ENCODE data around the gene COL6A5.
"Not testable (repeated sequence)": the region's sequence is repeated elsewhere in the genome, so short reads cannot be mapped to it uniquely, and the experiment has no call there.

COL6A5 gene

GRCh38 chr3:130389743-130390478, 44.4 kb downstream of the COL6A5 start:
- DNase-seq (ENCODE audit: low spot score), result no peak

DNA sequence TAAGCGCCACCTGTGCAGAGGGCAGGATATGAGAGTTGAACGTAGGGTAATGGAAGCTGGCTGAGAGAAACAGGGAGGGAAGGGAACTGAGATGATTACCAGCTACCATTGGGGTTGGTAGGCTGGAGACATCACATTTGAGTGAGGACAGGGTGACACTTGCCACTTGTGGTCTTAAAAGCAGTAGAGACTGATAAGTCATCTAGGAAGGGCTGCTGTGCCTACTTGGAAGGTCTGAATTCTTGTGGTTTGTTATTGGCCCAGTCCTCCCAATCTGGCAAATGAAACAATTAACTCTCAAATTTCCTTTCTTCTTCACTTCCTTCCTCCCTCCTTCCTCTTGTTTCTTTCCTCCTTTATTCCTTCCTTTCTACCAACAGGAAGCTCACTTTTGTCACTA, 46.8 kb downstream of the COL6A5 start:
- no peak for DNase-seq (ENCODE audit: low spot score)

DNA sequence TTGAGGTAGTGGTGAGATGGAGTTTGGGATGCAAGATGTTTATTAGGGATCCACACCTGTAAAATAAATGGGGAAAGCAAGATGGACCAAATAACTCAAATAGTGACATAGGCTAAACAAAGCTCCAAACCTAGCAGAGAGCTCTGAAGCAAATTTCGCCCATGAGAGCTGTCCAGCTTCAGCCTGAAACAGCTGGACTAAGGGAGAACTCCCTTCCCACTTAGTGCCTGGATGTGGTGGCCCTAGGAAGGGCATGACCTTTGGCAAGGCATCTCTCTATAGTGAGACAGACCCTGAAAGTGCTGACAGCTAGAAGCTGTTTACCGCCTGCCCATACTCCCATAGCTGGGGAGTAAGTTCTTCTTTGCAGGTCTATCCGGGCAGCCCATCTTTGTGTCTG, 48.1 kb downstream of the COL6A5 start:
- DNase-seq (ENCODE audit: low spot score), result no peak

DNA sequence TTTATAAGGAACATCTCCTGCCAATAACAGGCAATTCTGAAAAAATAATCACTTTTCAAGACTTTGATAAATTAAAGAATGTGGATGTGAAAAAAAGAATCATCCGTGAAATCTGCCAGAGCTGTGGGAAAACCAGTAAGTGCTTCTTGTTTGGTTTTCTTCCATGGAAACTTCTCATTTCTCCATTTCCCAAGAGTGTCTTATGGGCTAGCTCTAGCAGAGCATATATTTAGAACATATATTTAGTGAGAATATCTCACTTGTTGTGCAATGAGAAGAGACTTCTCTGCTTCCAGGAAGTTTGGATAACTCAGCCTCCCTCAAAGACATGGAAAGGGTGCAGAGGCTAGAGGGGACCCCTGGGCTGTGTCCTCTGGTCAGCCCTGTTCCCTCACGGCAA, 49.9 kb downstream of the COL6A5 start:
- DNase-seq (ENCODE audit: low spot score), result no peak

GRCh38 chr3:130395916-130396315, 50.4 kb downstream of the COL6A5 start:
- DNase-seq (ENCODE audit: low spot score), result no peak

- DNase-seq (ENCODE audit: low spot score), result no peak
Observed at GRCh38 chr3:130404401-130404800, 58.9 kb downstream of the COL6A5 start.

- DNase-seq (ENCODE audit: low spot score), result no peak
Observed at GRCh38 chr3:130405956-130406355, 60.5 kb downstream of the COL6A5 start.

DNA sequence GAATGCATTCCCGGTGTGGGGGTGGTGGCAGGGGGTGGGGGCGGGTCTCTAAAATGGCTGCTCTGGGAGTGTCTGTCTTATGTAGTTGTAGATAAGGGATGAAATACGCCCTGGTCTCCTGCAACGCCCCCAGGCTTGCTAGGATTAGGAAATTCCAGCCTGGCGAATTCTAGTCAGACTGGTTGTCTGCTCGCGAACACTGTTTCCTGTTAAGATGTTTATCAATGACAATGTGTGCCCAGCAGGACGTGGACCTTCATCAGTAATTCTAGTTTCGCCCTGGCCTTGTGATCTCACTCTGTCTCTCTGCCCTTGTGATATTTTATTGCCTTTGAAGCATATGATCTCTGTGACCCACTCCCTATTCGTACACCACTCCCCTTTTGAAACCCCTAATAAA, 62.8 kb downstream of the COL6A5 start:
- not testable (repeated sequence) for DNase-seq (ENCODE audit: low spot score)

DNA sequence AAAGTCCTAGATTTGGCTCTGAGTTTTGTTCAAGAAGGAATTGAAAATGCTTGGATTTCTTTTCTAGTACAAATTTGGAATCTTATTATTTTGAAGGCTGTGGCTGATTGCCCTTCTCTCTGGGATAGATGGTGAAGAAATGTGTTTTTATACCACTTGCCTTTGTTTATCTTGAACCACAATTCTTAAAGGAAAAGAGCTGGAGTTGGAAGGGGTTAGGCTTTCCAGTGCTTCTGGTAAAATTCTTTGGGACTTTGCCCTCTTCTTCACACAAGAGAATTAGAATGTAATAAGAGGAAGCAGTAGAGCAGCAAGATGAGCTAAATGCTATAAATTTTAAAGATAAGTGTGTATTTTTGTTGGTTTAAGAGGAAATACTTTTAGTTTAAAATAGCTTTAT, 65.8 kb downstream of the COL6A5 start:
- DNase-seq (ENCODE audit: low spot score), result no peak

DNA sequence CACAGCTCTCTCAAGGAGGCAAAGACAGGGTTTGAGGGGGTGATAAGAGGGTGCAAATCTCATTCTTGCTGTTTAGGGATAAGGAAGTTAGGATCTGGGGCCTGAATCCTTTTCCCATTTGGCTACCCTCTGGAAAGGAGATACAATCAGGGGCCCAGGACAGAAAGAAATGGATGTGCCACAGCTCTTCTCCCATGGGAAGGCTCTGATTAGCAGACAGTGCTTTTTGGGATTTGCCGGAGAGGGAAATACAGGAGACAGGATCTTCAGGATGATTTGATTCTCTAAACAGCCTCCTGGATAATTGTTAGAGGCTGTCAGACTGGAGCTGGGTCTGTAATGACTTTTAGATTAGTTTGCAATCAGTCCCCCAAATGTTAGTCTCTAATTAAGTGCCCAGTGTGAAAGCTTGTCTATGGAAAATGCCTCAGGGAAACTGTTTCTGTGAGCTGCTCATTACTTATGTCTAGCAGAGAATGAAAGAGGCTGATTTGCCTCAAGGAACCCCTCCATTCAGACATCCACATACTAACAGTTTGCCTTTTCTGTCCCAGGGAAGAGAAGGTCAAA, 67.6 kb downstream of the COL6A5 start:
- DNase-seq (ENCODE audit: low spot score), result no peak

DNA sequence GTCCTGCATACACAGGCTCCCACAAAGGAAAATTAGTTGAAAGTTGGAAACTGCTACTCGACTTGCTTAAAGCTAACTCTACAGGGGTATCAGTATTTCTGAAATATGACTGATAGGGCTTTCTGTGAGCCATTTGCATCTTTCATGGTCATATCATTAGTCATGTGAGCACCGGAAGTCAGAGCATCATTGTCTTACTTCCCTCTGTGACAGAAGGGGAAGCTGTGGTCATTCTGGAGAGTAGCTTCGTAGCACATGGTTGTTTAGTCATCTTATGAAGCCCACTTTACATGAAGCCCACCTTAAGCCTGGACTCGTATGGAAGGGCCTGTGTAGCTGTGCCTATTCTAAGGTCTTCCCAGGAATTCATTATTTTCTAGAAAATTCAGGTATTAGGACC, 69.0 kb downstream of the COL6A5 start:
- DNase-seq (ENCODE audit: low spot score), result no peak

DNA sequence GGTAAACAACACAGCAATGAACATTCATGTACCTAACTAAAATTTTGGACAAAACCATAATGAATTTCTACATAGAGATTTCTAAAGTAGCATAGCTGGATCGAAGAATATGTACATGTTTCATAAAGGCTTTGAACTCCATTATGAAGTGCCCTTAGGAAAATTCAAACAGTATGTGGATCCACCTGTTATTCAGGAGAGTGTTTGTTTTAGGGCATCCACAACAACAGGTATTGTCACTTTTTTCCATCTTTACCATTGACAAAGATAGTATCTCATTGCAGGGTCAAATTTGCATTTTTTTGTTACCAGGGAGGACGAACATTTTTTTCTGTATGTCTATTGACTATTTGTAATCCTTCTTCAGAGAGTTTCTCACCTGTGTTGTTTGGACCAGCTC, 75.0 kb downstream of the COL6A5 start:
- DNase-seq (ENCODE audit: low spot score), result no peak

- no peak for DNase-seq (ENCODE audit: low spot score)
Observed at GRCh38 chr3:130423064-130423463, 77.6 kb downstream of the COL6A5 start.

- no peak for DNase-seq (ENCODE audit: low spot score)
Observed at GRCh38 chr3:130424837-130425236, 79.4 kb downstream of the COL6A5 start.

- no peak for DNase-seq (ENCODE audit: low spot score)
Observed at GRCh38 chr3:130425484-130425883, 80.0 kb downstream of the COL6A5 start.

DNA sequence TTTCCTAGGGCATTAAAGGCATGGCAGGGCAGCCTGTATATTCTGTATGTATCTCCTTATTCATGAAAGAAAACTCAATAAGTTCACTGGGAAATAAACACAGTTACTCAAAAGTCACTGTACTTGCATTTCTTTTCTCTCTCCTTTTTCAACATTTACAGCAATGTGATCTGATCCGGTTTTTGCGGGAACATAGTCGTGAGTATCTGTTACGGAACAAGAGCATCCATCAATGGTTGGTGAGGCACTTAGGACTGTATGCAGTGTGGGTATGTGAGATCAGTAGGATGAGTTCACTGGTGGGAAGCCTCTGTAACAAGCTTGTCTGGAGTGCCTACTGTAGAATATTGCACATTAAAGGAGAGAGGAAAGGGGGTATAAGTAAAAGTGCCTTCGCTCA, 80.7 kb downstream of the COL6A5 start:
- no peak for DNase-seq (ENCODE audit: low spot score)

- no peak for DNase-seq (ENCODE audit: low spot score)
Observed at GRCh38 chr3:130428871-130429712, 83.6 kb downstream of the COL6A5 start.

- DNase-seq (ENCODE audit: low spot score), result no peak
Observed at GRCh38 chr3:130429713-130430023, 84.2 kb downstream of the COL6A5 start.

GRCh38 chr3:130430266-130430665, 84.8 kb downstream of the COL6A5 start:
- DNase-seq (ENCODE audit: low spot score), result no peak

- not testable (repeated sequence) for DNase-seq (ENCODE audit: low spot score)
Observed at GRCh38 chr3:130432086-130432485, 86.6 kb downstream of the COL6A5 start.

DNA sequence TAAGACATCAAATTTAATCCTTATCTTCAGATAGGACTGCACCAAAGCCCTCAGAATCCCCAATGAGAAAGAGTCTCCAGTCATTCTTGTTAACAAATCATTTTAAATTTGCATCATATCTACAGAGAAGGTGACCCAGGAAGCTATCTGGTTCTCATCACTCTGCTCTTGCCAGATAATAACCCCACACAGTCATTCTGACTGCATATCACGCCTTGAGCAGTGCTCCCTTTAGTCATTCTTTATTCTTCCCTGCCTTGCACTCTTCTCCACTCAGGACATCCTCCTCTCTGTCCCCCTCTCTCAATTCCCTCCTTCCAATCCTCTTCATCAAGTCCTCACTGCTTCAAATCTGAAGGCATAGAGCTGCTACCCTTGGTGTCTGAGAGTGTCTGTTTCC, 87.8 kb downstream of the COL6A5 start:
- no peak for DNase-seq (ENCODE audit: low spot score)

DNA sequence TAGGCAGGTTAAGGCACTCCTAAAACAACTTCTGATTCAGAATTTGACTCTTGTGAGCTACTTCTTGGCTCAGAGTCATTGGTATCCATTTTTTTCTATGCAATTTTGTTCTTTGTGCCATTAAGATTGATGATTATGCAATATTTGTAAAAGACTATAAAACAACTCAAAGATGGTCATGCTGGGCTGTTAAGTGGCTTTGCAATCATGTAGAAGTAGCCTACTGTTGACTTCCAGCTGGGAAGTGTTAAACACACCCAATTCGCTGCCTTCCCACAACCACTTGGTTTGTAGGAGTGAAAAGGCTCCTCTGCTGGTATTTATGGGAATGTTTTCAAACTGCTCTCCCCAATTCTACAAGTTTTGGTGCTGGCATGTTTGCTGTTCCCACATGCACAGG, 96.8 kb downstream of the COL6A5 start:
- DNase-seq (ENCODE audit: low spot score), result no peak

- DNase-seq (ENCODE audit: low spot score), result not testable (repeated sequence)
Observed at GRCh38 chr3:130446840-130447239, 101.4 kb downstream of the COL6A5 start.

All from globus pallidus (tissue), 1 donor.